HG02970 (cell line): ENCODE results near the gene B3GALNT2.
"Not testable (repeated sequence)": the region's sequence is repeated elsewhere in the genome, so short reads cannot be mapped to it uniquely, and the experiment has no call there.

Source experiments
- ATAC-seq: cut with Tn5 transposase; IDR thresholded peaks from one replicate; pipeline ENCODE4 v1.9.1; 2021; ENCODE audit warnings: mild to moderate bottlenecking, moderate library complexity, moderate number of reproducible peaks; ENCODE audit not compliant: unreplicated experiment, low FRiP score

Gene B3GALNT2

GRCh38 chr1:235504494-235505222 lies 406 bp upstream of the B3GALNT2 start:
- ATAC-seq = peak; percentile 88

DNA sequence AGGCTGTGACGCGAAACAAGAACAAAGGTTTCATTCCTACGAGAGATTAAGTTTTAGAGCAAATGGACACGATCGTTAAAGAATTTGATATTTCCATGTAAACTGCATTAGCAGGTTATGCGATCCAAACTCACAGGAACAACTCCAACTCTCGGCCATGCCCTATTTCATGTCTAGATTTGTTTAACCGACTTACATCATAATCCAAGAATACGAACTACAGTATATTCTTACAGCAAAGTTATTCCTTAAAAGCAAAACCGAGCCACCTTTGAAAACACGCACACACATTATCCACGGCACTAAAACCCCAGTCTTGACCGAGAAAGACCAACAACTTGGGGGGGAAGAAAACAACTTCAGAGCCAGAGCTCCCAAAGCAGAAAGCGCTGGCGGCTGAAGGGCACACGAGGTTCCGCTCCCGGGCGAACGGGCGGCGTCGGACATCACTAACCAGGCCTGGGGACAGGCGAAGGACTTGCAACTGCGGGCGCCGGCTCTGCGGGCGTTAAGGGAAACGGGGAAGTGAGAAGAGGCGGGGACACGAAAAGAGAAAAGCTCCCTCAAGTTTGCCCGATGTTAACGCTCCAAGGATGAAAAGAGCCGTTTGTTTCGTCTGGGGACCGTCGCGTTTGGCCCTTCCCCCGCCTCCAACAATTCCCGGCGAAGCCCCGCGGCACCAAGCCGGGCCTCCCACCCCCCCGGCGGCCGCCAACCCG lies 690 bp downstream of the B3GALNT2 start:
- ATAC-seq = peak; percentile 3

DNA sequence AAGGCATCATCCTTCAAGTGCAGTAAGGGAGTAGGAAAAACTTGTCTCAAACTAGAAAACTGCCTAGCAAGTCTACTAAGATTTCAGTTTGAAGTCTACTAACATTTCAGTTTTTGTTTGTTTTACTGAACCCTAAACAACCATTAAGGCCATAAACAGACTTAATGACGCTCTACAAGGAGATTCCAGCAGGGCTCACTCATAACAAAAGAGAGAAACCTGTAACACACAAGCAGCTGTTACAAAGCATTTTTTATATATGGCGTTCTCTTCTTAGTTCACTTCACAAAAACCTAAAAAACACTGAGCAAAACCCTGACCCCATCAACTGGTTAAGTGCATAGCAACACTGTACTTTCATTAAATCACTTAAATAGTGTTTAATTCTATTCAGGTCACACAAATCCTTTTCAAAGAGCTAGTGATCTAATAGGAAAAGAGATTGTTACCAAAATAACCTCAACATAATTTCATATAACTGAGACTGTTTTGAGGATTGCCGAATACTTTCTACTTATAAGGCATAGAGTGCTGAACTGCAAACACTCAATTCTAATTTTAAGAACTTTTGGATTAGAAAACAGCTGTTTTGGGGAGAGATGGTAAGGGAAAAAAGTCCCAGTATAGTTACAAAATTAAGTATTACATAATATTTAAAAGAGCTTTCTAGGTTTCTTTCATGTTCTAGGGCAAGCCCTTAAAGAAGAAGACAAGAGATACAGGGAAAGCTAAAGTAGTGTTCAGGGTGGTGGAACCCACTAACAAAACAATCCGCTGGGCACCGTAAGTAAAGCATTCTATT lies 1.4 kb downstream of the B3GALNT2 start:
- no peak for ATAC-seq

DNA sequence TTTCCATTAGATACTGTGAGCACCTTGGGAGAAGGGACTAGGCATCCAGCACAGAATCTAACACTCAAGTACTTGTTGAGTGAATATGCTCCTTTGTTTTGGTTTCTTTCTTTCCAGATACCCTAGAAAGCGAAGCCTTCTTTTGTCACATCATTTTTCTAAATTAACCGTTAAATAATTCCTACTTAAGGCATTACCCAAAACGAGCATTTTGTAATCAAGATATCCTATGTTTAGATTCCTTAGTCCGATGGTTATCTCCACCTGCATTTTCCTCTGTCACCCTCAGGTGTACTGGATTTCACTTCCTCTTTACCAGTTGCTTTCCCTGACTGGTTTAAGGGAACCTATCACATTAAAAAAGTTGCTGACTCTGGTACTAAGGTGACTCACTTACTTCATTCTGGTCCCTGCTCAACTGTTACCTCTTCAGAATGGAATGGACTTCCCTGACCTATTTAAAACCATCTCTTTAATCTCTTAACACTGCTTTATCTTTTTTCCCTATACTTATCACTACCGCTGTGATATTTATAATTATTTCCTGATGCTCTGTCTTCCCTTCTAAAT lies 3.2 kb downstream of the B3GALNT2 start:
- ATAC-seq = no peak

- ATAC-seq = no peak
Observed at GRCh38 chr1:235495551-235495950, 8.7 kb downstream of the B3GALNT2 start.

DNA sequence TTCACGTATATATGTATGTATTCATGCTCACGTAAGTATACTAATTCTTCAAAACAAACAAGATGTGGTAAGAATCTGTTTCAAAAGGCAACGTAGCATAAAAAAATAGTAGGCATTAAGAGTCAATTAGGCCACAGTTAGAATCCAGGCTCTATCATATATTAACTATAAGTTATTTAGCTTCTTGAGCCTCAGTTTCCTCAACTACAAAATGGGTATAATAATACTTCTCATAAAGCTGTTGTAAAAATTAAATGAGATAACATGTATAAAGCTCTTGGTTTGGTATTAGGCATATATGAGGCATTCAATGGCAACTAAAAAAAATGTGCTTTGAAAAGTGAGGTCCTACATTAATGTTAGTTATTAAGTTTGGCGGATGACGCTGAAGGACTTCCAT lies 9.2 kb downstream of the B3GALNT2 start:
- ATAC-seq = no peak

DNA sequence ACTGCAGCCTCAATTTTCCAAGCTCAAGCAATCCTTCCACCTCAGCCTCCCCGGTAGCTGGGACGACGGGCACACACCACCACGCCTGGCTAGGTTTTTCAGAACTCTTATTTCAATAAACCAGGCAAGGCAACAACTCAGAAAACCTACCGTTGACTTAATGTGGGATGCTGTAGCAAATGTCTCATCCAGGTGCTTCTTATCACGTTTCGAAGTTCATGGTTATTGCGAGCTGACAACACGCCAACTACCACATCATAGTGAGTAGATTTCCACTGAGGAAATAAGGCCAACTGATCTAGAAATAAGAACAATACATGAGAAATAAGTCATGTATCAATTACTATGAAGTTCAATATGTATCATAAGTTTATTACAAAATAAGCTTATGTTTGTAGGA lies 9.7 kb downstream of the B3GALNT2 start:
- ATAC-seq = no peak

GRCh38 chr1:235491644-235492043 lies 12.6 kb downstream of the B3GALNT2 start:
- no peak for ATAC-seq

DNA sequence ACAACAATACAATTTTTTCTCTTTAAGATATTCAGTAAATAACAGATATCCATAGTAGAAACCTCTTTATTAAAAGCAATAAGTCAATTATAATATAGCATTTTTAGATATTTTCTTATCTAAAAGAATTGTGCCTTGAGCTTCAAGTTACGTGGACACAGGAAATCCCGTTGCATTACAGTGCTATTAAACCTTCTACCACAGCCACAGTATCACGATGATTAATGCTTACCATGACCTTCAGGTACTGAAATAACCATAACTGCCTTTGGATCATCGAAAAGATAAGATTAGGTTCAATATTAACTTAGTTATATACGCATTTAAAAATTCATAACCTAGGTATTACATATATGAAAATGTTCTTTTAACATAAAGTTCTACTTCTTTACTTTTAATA lies 17.9 kb downstream of the B3GALNT2 start:
- no peak for ATAC-seq

DNA sequence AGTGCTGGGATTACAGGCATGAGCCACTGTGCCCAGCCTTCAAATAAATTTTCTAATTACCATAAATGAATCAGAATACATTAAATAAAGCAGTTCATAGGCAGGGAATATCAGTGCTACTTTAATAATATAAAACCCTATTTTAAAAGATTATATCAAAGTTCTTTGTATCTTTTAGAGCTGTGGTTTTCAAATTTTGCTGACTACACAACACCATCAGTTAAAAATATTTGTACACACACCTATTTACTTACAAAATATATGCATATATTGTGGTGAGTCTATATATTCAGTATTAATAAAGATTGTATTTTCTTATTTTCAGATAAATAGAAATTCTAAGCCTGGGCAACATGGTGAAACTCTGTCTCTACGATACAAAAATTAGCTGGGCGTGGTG lies 18.7 kb downstream of the B3GALNT2 start:
- ATAC-seq = no peak

DNA sequence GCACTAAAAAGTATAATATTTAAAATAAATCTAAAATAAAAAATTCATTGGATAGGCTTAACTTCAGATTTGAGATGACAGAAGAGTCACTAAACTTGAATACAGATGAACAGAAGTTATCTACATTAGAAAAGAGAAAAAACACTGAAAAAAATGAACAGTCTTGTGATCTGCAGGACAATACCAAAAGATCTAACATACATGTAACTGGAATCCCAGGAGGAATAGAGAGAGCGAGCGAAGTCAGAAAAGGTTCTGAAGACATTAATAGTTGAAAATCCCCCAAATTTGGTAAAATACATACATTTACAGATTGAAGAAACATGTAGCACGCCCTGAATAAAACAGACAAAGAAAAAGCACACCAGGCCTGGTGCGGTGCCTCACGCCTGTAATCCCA lies 21.2 kb downstream of the B3GALNT2 start:
- no peak for ATAC-seq

- no peak for ATAC-seq
Observed at GRCh38 chr1:235473806-235474205, 30.4 kb downstream of the B3GALNT2 start.

- ATAC-seq = no peak
Observed at GRCh38 chr1:235470741-235471439, 33.4 kb downstream of the B3GALNT2 start.

GRCh38 chr1:235469897-235470296 lies 34.4 kb downstream of the B3GALNT2 start:
- not testable (repeated sequence) for ATAC-seq

GRCh38 chr1:235468970-235469369 lies 35.3 kb downstream of the B3GALNT2 start:
- no peak for ATAC-seq

DNA sequence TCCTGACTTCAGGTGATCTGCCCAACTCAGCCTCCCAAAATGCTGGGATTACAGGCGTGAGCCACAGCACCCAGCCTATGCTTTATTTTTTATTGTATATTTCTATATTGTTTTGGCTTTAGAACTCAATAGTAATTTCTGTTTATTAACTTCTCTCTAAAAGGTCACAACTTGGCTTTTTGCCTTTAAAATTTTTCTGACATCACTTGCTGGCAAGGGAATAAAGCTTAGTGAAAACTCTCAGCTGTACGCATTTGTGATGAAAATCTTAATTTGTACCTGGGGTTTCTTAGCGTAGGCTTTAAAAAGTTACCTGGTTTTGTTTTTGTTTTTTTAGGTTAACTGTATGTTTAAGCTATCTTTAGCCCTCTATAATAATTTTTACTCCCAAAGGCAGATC lies 36.2 kb downstream of the B3GALNT2 start:
- ATAC-seq = no peak

DNA sequence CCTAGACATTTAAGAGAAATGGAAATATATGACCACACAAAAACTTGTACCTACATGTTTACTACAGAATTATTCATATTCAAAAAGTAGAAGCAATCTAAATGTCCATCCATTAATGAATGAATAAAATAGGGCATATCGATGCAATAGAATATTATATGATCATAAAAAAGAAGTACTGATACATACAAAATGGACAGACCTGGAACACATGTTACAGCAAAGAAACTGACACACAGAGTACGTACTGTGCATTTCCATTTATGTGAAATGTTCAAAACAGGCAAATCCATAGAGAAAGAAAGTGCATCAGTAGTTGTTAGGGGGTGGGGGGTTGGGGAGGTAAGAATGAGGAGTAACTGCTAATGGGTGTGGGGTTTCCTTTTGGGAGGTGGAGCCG lies 39.2 kb downstream of the B3GALNT2 start:
- no peak for ATAC-seq

DNA sequence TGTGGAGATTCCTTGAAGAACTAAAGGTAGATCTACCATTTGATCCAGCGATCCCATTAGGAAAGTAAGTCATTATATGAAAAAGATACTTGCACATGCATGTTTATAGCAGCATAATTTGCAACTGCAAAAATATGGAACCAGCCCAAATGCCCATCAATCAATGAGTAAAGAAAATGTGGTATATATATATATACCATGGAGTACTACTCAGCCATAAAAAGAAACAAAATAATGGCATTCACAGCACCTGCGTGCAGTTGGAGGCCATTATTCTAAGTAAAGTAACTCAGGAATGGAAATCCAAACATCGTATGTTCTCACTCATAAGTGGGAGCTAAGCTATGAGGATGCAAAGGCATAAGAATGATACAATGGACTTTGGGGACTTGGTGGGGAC lies 41.4 kb downstream of the B3GALNT2 start:
- ATAC-seq = not testable (repeated sequence)

DNA sequence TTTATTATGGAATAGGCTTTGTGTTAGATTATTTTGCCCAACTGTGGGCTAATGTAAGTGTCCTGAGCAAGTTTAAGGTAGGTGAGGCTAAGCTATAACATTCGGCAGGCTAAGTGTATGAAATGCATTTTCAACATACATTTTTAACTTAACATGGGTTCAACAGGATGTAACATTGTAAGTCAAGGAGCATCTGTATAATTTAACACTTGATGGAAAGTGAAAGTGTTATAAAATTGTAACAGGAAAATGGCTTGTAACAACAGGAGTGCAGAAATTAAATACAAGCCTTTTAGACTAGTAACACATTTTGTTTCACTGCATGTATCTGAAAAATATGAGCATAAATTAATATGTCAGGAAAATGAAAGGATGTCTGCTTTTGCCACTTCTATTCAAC lies 42.3 kb downstream of the B3GALNT2 start:
- no peak for ATAC-seq

DNA sequence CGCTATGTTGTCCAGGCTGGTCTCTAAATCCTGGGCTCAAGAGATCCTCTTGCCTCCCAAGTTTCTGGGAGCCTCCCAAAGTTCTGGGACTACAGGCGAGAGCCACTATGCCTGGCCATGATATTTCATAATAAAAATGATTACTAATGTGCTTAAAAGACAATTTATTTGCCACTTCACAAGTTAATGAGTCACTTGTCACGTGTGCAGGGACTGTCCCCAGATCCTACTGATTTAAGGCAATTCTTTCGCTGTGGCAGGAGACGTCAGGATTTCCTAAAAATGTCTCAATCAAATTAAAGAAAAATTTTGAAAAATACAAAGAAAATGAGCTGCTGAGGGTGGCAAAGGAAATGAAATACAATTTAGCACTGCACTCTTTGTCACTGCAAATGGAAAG lies 43.5 kb downstream of the B3GALNT2 start:
- ATAC-seq = no peak
